ENCODE data around the gene ZMYND10.

- no peak for TF ChIP-seq POLR2A (IDR thresholded peaks at IDR 0.05)
- TF ChIP-seq, protein P1, sequence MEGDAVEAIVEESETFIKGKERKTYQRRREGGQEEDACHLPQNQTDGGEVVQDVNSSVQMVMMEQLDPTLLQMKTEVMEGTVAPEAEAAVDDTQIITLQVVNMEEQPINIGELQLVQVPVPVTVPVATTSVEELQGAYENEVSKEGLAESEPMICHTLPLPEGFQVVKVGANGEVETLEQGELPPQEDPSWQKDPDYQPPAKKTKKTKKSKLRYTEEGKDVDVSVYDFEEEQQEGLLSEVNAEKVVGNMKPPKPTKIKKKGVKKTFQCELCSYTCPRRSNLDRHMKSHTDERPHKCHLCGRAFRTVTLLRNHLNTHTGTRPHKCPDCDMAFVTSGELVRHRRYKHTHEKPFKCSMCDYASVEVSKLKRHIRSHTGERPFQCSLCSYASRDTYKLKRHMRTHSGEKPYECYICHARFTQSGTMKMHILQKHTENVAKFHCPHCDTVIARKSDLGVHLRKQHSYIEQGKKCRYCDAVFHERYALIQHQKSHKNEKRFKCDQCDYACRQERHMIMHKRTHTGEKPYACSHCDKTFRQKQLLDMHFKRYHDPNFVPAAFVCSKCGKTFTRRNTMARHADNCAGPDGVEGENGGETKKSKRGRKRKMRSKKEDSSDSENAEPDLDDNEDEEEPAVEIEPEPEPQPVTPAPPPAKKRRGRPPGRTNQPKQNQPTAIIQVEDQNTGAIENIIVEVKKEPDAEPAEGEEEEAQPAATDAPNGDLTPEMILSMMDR (IDR thresholded peaks at IDR 0.05 in 8 of 11, conservative IDR thresholded peaks at IDR 0.05 in 3 of 11): no peak
Observed at GRCh38 chr3:50341537-50341936, 4.0 kb downstream of the ZMYND10 start.
